ENCODE data around the gene MAGEA10. TPM values are rescaled to one million over a fixed set of nuclear protein-coding genes. Genes with fewer than 3 reads are reported as not detected.

Gene MAGEA10
- total RNA-seq, 1 donor from 2014 or later: not detected

DNA sequence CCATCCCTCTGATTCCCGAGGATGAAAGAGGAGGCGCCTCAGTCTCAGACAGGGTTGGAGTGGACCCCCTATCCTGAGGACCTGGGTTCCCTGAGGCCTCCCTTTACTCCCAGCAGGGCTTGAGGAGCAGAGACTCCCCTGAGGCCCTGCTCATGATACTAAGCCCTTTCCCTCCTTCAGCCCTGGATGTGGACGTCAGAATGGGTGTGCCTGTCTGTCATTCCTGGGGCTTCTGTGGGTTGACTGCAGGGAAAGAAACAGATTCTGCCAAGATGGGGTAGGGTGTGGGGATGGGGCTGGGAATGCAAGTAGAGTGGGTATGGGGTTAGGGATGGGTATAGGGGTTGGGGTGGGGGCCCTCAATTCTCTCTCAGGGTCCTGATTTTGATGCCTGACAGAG lies 21.1 kb downstream of the MAGEA10 start:
- Mint-ChIP-seq H3K4me1 (ENCODE audit: unreplicated experiment) (no peaks in the 10 kb centered on the region), H3K36me3 (ENCODE audit: unreplicated experiment) (no peaks in the 10 kb centered on the region), H3K9me3 (ENCODE audit: unreplicated experiment) (peaks cover 38% of the 10 kb centered on the region), H3K4me3 (ENCODE audit: unreplicated experiment) (no peak overlapping the region), H3K27ac (ENCODE audit: unreplicated experiment) (no peak overlapping the region), H3K27me3 (ENCODE audit: unreplicated experiment) (no peaks in the 10 kb centered on the region)
- TF ChIP-seq, protein P1, sequence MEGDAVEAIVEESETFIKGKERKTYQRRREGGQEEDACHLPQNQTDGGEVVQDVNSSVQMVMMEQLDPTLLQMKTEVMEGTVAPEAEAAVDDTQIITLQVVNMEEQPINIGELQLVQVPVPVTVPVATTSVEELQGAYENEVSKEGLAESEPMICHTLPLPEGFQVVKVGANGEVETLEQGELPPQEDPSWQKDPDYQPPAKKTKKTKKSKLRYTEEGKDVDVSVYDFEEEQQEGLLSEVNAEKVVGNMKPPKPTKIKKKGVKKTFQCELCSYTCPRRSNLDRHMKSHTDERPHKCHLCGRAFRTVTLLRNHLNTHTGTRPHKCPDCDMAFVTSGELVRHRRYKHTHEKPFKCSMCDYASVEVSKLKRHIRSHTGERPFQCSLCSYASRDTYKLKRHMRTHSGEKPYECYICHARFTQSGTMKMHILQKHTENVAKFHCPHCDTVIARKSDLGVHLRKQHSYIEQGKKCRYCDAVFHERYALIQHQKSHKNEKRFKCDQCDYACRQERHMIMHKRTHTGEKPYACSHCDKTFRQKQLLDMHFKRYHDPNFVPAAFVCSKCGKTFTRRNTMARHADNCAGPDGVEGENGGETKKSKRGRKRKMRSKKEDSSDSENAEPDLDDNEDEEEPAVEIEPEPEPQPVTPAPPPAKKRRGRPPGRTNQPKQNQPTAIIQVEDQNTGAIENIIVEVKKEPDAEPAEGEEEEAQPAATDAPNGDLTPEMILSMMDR (IDR thresholded peaks at IDR 0.05): no peak
- no peak for DNase-seq (ENCODE audit: extremely low spot score, unreplicated experiment)

DNA sequence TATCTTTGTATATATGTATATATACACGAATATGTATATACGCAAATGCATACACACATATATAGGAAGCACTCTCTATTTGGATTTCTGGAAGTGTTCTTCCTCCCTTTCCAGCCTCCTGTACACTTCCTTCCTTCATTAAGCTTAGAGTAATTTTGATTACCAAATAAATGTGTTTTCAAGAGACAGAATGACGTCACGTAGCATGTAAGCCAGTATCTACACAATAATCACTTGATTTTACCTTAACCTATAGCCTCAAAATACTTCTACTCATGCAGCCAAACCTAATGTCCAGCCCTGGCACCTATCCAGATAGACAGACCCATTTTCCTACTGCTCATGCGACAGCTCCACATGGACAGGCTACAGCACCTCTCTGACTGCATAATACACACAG lies 29.9 kb downstream of the MAGEA10 start:
- Mint-ChIP-seq H3K4me3 (ENCODE audit: unreplicated experiment) (no peak overlapping the region), H3K4me1 (ENCODE audit: unreplicated experiment) (no peaks in the 10 kb centered on the region), H3K36me3 (ENCODE audit: unreplicated experiment) (no peaks in the 10 kb centered on the region), H3K27ac (ENCODE audit: unreplicated experiment) (no peak overlapping the region), H3K27me3 (ENCODE audit: unreplicated experiment) (no peaks in the 10 kb centered on the region), H3K9me3 (ENCODE audit: unreplicated experiment) (peaks cover 41% of the 10 kb centered on the region)
- TF ChIP-seq, protein P1 (IDR thresholded peaks at IDR 0.05): no peak
- DNase-seq (ENCODE audit: extremely low spot score, unreplicated experiment): no peak

DNA sequence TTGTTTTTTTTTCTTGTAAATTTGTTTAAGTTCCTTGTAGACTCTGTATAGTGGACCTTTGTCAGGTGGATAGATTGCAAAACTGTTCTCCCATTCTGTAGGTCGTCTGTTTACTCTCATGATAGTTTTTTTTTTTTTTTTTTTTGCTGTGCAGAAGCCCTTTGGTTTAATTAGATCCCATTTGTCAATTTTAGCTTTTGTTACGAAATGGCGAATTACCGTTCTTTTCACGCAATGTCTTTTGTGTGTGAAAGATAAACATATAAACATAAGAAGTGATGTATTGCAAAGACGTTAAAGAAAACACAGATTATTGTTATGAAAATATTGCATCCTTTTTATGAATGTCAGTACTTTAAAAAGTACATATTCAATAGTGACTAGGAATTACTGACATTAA lies 34.5 kb downstream of the MAGEA10 start:
- TF ChIP-seq, protein P1 (IDR thresholded peaks at IDR 0.05): no peak
- no peaks in the 10 kb centered on the region for H3K4me1 Mint-ChIP-seq (ENCODE audit: unreplicated experiment)
- H3K9me3 Mint-ChIP-seq (ENCODE audit: unreplicated experiment): peaks cover 53% of the 10 kb centered on the region
- no peaks in the 10 kb centered on the region for H3K27me3 Mint-ChIP-seq (ENCODE audit: unreplicated experiment)
- H3K4me3 Mint-ChIP-seq (ENCODE audit: unreplicated experiment): no peak overlapping the region
- H3K27ac Mint-ChIP-seq (ENCODE audit: unreplicated experiment): no peak overlapping the region
- no peaks in the 10 kb centered on the region for H3K36me3 Mint-ChIP-seq (ENCODE audit: unreplicated experiment)
- no peak for DNase-seq (ENCODE audit: extremely low spot score, unreplicated experiment)

DNA sequence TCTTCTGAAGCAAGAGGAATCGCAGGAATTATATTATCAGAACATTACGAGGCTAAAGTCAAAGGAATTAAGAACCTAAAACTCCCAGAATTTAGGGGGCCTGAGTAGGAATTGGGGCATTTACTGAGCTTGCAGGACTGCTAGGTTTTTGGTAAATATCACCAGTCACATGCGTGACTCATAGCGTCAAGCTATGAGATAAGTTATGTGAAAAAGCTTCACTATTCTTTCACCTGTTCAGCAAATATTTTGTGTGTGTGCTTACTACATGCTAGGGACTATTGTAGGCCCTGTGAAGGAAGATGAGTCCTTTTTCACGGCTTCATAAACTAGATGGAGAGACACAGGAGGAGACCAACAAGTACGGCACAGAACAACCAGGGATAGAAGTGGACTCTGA lies 52.2 kb downstream of the MAGEA10 start:
- H3K4me1 Mint-ChIP-seq (ENCODE audit: unreplicated experiment): no peaks in the 10 kb centered on the region
- H3K27me3 Mint-ChIP-seq (ENCODE audit: unreplicated experiment): no peaks in the 10 kb centered on the region
- TF ChIP-seq, protein P1 (IDR thresholded peaks at IDR 0.05): no peak
- no peak for DNase-seq (ENCODE audit: extremely low spot score, unreplicated experiment)
- peaks cover 39% of the 10 kb centered on the region for H3K9me3 Mint-ChIP-seq (ENCODE audit: unreplicated experiment)
- no peaks in the 10 kb centered on the region for H3K36me3 Mint-ChIP-seq (ENCODE audit: unreplicated experiment)
- H3K27ac Mint-ChIP-seq (ENCODE audit: unreplicated experiment): no peak overlapping the region
- H3K4me3 Mint-ChIP-seq (ENCODE audit: unreplicated experiment): no peak overlapping the region

Other genes with a start within 250 kb of the MAGEA10 start
- gene MAGEA4, start 225.7 kb downstream of the MAGEA10 start, total RNA-seq: not detected in 2 replicates
- gene GABRE, start 163.9 kb downstream of the MAGEA10 start, total RNA-seq: 0.71 and 1.4 TPM in 2 replicates